ENCODE data around the gene CTBP1. TPM values are rescaled to one million over a fixed set of nuclear protein-coding genes. Genes with fewer than 3 reads are reported as not detected.
"Not testable (repeated sequence)": the region's sequence is repeated elsewhere in the genome, so short reads cannot be mapped to it uniquely, and the experiment has no call there.

CTBP1 gene
- total RNA-seq, 1 experiment from 2014 or later = 184 TPM

DNA sequence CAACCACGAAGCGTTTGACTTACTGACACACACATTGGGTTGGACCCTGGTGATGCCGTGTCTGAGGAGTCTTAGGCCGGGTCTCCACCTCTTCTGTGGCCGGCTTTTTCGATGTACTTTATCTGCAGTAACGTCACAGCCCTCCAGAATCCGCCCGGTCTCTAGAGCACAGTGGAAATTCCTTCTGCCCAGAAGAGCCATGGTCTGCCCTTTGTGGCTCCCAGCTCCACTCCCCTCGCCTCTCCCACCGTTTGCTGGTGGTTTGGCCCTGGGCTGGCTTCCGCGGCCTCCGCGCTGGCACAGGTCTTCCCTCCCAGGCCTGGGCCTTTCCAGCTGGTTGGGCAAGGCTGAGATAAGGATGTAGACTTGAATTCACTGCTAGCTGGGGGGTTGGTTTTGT, 45.1 kb upstream of the CTBP1 start:
- Mint-ChIP-seq H3K27ac (ENCODE audit: unreplicated experiment) (no peak overlapping the region), H3K36me3 (ENCODE audit: insufficient read depth, unreplicated experiment) (peaks cover 29% of the 10 kb centered on the region), H3K27me3 (ENCODE audit: insufficient read depth, unreplicated experiment) (no peaks in the 10 kb centered on the region), H3K4me3 (ENCODE audit: unreplicated experiment) (no peak overlapping the region), H3K4me1 (ENCODE audit: low read depth, unreplicated experiment) (no peaks in the 10 kb centered on the region), H3K9me3 (ENCODE audit: unreplicated experiment) (no peaks in the 10 kb centered on the region)
- intact Hi-C loops (cut with micrococcal nuclease; ENCODE audit: unreplicated experiment) = no loop called here
- H3K27me3 ChIP-seq (replicated peaks; ENCODE audit: control insufficient read depth, insufficient read depth, low read length) = no peaks in the 10 kb centered on the region
- H3K4me1 ChIP-seq = peaks cover 8% of the 10 kb centered on the region
- ChIA-PET CTCF (no interaction called here), POLR2A (no interaction called here)
- no TSS peak for BruUV-seq (replicated peaks)
- H3K4me3 ChIP-seq (ENCODE audit: low read depth, low read length) = no peak overlapping the region
- no peaks in the 10 kb centered on the region for H3K36me3 ChIP-seq (ENCODE audit: control insufficient read depth, insufficient read depth, low read length)
- TF ChIP-seq, protein P1, sequence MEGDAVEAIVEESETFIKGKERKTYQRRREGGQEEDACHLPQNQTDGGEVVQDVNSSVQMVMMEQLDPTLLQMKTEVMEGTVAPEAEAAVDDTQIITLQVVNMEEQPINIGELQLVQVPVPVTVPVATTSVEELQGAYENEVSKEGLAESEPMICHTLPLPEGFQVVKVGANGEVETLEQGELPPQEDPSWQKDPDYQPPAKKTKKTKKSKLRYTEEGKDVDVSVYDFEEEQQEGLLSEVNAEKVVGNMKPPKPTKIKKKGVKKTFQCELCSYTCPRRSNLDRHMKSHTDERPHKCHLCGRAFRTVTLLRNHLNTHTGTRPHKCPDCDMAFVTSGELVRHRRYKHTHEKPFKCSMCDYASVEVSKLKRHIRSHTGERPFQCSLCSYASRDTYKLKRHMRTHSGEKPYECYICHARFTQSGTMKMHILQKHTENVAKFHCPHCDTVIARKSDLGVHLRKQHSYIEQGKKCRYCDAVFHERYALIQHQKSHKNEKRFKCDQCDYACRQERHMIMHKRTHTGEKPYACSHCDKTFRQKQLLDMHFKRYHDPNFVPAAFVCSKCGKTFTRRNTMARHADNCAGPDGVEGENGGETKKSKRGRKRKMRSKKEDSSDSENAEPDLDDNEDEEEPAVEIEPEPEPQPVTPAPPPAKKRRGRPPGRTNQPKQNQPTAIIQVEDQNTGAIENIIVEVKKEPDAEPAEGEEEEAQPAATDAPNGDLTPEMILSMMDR (IDR thresholded peaks at IDR 0.05; ENCODE audit: insufficient read depth in 1 of 2, low read depth in 1 of 2, low read length in 1 of 2, severe bottlenecking in 1 of 2, unreplicated experiment in 1 of 2) = no peak
- DNase-seq = no peak
- H3K9me3 ChIP-seq = no peaks in the 10 kb centered on the region

DNA sequence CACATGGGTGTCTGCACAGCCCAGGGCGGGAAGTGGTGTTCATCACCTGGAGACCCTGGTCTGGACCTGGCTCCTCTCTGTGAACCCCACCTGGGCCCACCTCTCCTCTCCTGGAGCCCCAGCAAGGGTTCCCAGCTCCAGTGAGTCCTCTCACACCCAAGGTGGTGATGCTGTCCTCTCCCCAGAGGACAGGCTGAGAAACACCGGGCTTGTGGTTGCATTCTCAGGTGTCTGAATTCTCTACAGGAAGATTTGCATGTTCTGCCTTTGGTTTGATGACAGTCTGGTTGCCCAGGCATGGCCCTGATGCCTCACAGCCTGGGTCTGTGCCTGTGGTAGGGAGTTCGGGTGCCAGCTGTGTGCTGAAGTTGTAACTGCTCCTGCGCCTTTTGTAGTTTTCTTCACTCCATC, 44.6 kb upstream of the CTBP1 start:
- Mint-ChIP-seq H3K9me3 (ENCODE audit: unreplicated experiment) (no peaks in the 10 kb centered on the region), H3K27ac (ENCODE audit: unreplicated experiment) (no peak overlapping the region), H3K4me3 (ENCODE audit: unreplicated experiment) (no peak overlapping the region), H3K27me3 (ENCODE audit: insufficient read depth, unreplicated experiment) (no peaks in the 10 kb centered on the region), H3K4me1 (ENCODE audit: low read depth, unreplicated experiment) (no peaks in the 10 kb centered on the region), H3K36me3 (ENCODE audit: insufficient read depth, unreplicated experiment) (peaks cover 25% of the 10 kb centered on the region)
- H3K9me3 ChIP-seq = no peaks in the 10 kb centered on the region
- ChIA-PET POLR2A (no interaction called here), CTCF (no interaction called here)
- H3K4me1 ChIP-seq = peaks cover 8% of the 10 kb centered on the region
- TF ChIP-seq, protein P1 (IDR thresholded peaks at IDR 0.05; ENCODE audit: insufficient read depth in 1 of 2, low read depth in 1 of 2, low read length in 1 of 2, severe bottlenecking in 1 of 2, unreplicated experiment in 1 of 2) = no peak
- H3K36me3 ChIP-seq (ENCODE audit: control insufficient read depth, insufficient read depth, low read length) = no peaks in the 10 kb centered on the region
- H3K27me3 ChIP-seq (replicated peaks; ENCODE audit: control insufficient read depth, insufficient read depth, low read length) = no peaks in the 10 kb centered on the region
- DNase-seq = no peak
- no TSS peak for BruUV-seq (replicated peaks)
- intact Hi-C loops (cut with micrococcal nuclease; ENCODE audit: unreplicated experiment) = no loop called here
- no peak overlapping the region for H3K4me3 ChIP-seq (ENCODE audit: low read depth, low read length)

DNA sequence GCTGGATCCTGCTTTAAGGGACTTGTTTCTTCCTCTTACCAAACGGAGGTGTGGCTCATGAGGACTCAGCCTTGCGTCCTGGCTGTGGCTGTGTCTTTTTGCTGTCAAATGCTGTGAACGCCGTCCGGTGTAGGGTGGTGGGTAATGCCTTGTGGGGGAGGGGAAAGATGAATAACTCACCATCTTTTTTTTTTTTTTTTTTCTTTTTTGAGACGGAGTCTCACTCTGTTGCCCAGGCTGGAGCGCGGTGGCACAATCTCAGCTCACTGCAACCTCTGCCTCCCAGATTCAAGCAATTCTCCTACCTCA, 43.7 kb upstream of the CTBP1 start:
- H3K36me3 ChIP-seq (ENCODE audit: control insufficient read depth, insufficient read depth, low read length); DNase-seq; H3K9me3 ChIP-seq; H3K4me3 Mint-ChIP-seq (ENCODE audit: unreplicated experiment); H3K27me3 ChIP-seq (replicated peaks; ENCODE audit: control insufficient read depth, insufficient read depth, low read length); H3K27me3 Mint-ChIP-seq (ENCODE audit: insufficient read depth, unreplicated experiment); H3K4me3 ChIP-seq (ENCODE audit: low read depth, low read length); intact Hi-C loops (cut with micrococcal nuclease; ENCODE audit: unreplicated experiment); CTCF ChIA-PET; H3K9me3 Mint-ChIP-seq (ENCODE audit: unreplicated experiment); BruUV-seq (replicated peaks); H3K4me1 Mint-ChIP-seq (ENCODE audit: low read depth, unreplicated experiment); POLR2A ChIA-PET: not testable (repeated sequence)
- Mint-ChIP-seq H3K27ac (ENCODE audit: unreplicated experiment) (peak overlapping the region; percentile 95), H3K36me3 (ENCODE audit: insufficient read depth, unreplicated experiment) (peaks cover 22% of the 10 kb centered on the region)
- peaks cover 12% of the 10 kb centered on the region for H3K4me1 ChIP-seq

DNA sequence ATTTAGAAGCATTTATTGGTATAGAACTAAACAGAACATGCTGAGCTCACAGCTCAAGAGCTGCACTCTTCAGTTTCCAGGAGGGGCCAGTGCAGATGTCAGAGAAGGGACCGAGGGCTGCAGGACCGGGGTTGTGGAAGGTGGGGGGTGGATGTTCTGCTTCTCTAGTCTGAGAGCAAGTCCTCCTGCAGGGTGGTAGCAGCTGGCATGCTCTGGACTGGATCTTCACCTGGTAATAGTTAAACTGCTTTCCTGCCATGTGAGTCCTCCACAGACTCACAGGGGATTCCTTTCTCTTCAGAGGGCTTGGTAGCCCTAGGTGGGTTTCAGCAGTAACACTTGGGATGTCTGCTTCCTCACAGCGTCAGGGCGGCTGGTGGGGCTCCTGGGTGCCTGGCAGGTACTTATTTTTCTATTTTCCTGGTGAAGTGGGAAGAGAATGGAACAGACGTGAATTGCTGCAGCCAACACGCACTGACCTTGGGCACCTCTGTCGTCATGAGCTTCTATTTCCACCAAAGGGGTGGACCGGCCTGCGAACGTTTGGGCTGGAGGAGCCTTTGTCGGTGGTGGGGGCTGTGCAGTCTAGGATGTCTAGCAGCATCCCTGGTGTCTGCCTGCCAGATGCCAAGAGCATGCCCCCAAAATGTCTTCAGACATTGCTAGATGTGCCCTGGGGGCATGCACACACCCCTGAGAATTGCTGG, 43.2 kb upstream of the CTBP1 start:
- no peaks in the 10 kb centered on the region for H3K9me3 Mint-ChIP-seq (ENCODE audit: unreplicated experiment)
- H3K4me3 Mint-ChIP-seq (ENCODE audit: unreplicated experiment) = peak overlapping the region; percentile 96
- no peak for DNase-seq
- peaks cover 14% of the 10 kb centered on the region for H3K4me1 ChIP-seq
- intact Hi-C loops (cut with micrococcal nuclease; ENCODE audit: unreplicated experiment) = no loop called here
- BruUV-seq (replicated peaks) = no TSS peak
- no peaks in the 10 kb centered on the region for H3K9me3 ChIP-seq
- TF ChIP-seq, protein P1 (IDR thresholded peaks at IDR 0.05; ENCODE audit: insufficient read depth in 1 of 2, low read depth in 1 of 2, low read length in 1 of 2, severe bottlenecking in 1 of 2, unreplicated experiment in 1 of 2) = no peak
- H3K27ac Mint-ChIP-seq (ENCODE audit: unreplicated experiment) = peak overlapping the region; percentile 95
- no peaks in the 10 kb centered on the region for H3K4me1 Mint-ChIP-seq (ENCODE audit: low read depth, unreplicated experiment)
- ChIA-PET CTCF (no interaction called here), POLR2A (no interaction called here)
- peaks cover 20% of the 10 kb centered on the region for H3K36me3 Mint-ChIP-seq (ENCODE audit: insufficient read depth, unreplicated experiment)
- H3K27me3 ChIP-seq (replicated peaks; ENCODE audit: control insufficient read depth, insufficient read depth, low read length) = no peaks in the 10 kb centered on the region
- H3K36me3 ChIP-seq (ENCODE audit: control insufficient read depth, insufficient read depth, low read length) = no peaks in the 10 kb centered on the region
- H3K4me3 ChIP-seq (ENCODE audit: low read depth, low read length) = no peak overlapping the region
- H3K27me3 Mint-ChIP-seq (ENCODE audit: insufficient read depth, unreplicated experiment) = no peaks in the 10 kb centered on the region

Data from Caco-2 (cell line).